Psoas muscle (tissue), 8 donors: ENCODE data around the gene INIP. TPM values are rescaled to one million over a fixed set of nuclear protein-coding genes. Genes with fewer than 3 reads are reported as not detected.

Source experiments
- ATAC-seq, 4 donors: fragments of 200-7000 bp; cut with Tn5 transposase; one replicate each; pipeline ENCODE4 v1.9.1; 2020; ENCODE audit warnings: moderate library complexity in 3 of 4, mild to moderate bottlenecking in 2 of 4
- DNase-seq, 2 donors: peaks; one replicate each; pipeline ENCODE4 v3.0.0-alpha.2; 2020
- H3K27ac ChIP-seq: fragments of 200-600 bp; one replicate; pipeline ENCODE4 v1.8.0; 2022
- H3K27me3 ChIP-seq, 3 donors: fragments of 200-600 bp in 1 of 3; one replicate each; pipeline versions ENCODE4 v1.6.1 to v1.8.0; 2013 to 2022; ENCODE audit warnings: low read length in 2 of 3, mild to moderate bottlenecking in 2 of 3, moderate library complexity in 1 of 3; ENCODE audit not compliant: insufficient read depth in 3 of 3
- H3K36me3 ChIP-seq, 2 donors: fragments of 200-600 bp in 1 of 2; one replicate each; pipeline versions ENCODE4 v1.6.1 to v1.8.0; 2013 to 2022; ENCODE audit warnings: low read depth in 1 of 2, mild to moderate bottlenecking in 1 of 2, moderate library complexity in 1 of 2; ENCODE audit not compliant: insufficient read depth in 1 of 2
- H3K4me1 ChIP-seq: fragments of 200-600 bp; one replicate; pipeline ENCODE4 v1.8.0; 2022
- H3K4me3 ChIP-seq: fragments of 200-600 bp; one replicate; pipeline ENCODE4 v1.8.0; 2022; ENCODE audit warnings: mild to moderate bottlenecking
- H3K9me3 ChIP-seq: fragments of 200-600 bp; one replicate; pipeline ENCODE4 v1.8.0; 2022
- CTCF ChIP-seq: fragments of 200-600 bp; IDR thresholded peaks from one replicate; pipeline ENCODE4 v1.8.0; 2022; ENCODE audit warnings: antibody characterized with exemption
- WGBS, 3 donors: extraction: QIAGEN DNeasy Blood & Tissue Kit; methylation state at CpG; one replicate each; pipeline versions ENCODE4 v1.1.6 to v1.1.7; 2013; 5-methylcytosine and 5-hydroxymethylcytosine counted together
- intact Hi-C, 2 donors: fragments of 100-400 bp; cut with DNase I; formaldehyde crosslinking; loops; one replicate each; pipeline versions ENCODE4 v1.11.0 to v1.14.2; 2022
- polyA plus RNA-seq, 3 donors: library from polyadenylated mRNA; stranded (reverse); fragments of 200-250 nt; gene quantifications; one replicate each; pipeline ENCODE4 v1.2.3, GENCODE V29; 2013
- total RNA-seq, 4 donors: library from RNA; stranded (reverse); fragmentation: NEBNext Ultra II Directional in 2 of 4; extraction: Animal tissue kit (Norgen Biotek cat#: 25700) in 2 of 4; gene quantifications; one replicate each; pipeline versions ENCODE4 v1.2.1 to v1.2.4, GENCODE V29; 2021 to 2023
- donor health status: healthy with polysubstance abuse.
- donor health status: DM: no; HTN: no; CAD: no; lungs with moderate emphysema.
- donor health status: Bipolar disorder and iron deficiency.
- donor health status: healthy.
- donor health status: DM: yes; HTN: yes; CAD: no.
- donor health status: DM: no; HTN: no; CAD: no.
- donor health status: DM: no; HTN: no; CAD: no.
- donor health status: DM: yes; HTN: yes; CAD: no.

The INIP gene
- total and polyA plus RNA-seq, 7 donors = 3.7 to 17.2 (median 9.1) TPM

GRCh38 chr9:112753725-112754124 is 35.8 kb upstream of the INIP start:
- DNase-seq = no peak
- peak overlapping the region; percentile 20 for H3K27ac ChIP-seq
- H3K4me3 ChIP-seq = no peak overlapping the region
- peaks cover 58% of the 10 kb centered on the region for H3K4me1 ChIP-seq
- no peak for TF ChIP-seq CTCF
- no peaks in the 10 kb centered on the region for H3K36me3 ChIP-seq
- no peaks in the 10 kb centered on the region for H3K9me3 ChIP-seq
- 80 to 90% (median 88%) methylated on average over 2 of the region's 2 CpGs for WGBS, 3 donors
- intact Hi-C loops = loop anchor here (5.0 kb wide), 4 partner anchors 36 to 371 kb away; partner anchors contain the start of genes INIP (in 2 of the 2) and HSDL2 (in 1 of the 2)
- no peaks in the 10 kb centered on the region for H3K27me3 ChIP-seq
- ATAC-seq = no peak

DNA sequence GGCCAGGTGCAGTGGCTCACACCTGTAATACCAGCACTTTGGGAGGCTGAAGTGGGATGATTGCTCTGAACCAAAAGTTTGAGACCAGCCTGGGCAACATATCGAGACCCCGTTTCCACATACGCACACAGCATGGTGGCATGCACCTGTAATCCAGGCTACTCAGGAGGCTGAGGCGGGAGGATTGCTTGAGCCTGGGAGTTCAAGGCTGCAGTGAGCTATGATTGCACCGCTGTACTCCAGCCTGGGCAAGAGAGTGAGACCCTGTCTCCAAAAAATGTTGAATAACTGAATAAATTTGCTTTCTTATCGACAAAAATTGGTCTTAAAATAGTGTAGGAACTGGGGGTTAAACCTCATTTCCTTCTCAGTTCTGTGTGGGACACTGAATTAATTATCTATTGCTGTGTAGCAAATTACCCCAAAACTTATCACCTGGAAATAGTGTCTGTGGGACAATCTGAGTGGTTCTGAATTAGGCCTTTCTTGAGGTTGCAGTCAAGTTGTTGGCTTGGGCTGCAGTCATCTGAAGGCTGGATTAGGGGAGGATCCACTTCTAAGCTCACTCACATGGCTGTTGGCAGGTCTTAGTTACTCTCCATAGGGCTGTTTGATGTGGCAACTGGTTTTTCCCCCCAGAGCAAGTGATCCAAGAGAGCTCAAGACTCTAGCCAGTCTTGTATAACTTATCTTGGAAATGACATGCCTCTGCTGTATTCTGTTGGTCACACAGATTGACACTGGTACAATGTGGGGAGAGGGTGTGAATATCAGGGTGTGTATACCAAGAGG is 34.6 kb upstream of the INIP start:
- Histone ChIP-seq H3K27ac (no peak overlapping the region), H3K9me3 (no peaks in the 10 kb centered on the region), H3K36me3 (no peaks in the 10 kb centered on the region), H3K4me3 (peak overlapping the region; percentile 98), H3K27me3 (no peaks in the 10 kb centered on the region), H3K4me1 (peaks cover 53% of the 10 kb centered on the region)
- DNase-seq (no peak), ATAC-seq (no peak)
- no peak for TF ChIP-seq CTCF
- 80 to 82% (median 81%) methylated on average over 6 of the region's 6 CpGs for WGBS, 3 donors
- intact Hi-C loops = loop anchor here (5.0 kb wide), 4 partner anchors 35 to 370 kb away; partner anchors contain the start of genes INIP (in 2 of the 2) and HSDL2 (in 1 of the 2)

GRCh38 chr9:112751056-112751795 is 33.3 kb upstream of the INIP start:
- Histone ChIP-seq H3K4me3 (peak overlapping the region; percentile 98), H3K27ac (peak overlapping the region; percentile 89), H3K4me1 (peaks cover 45% of the 10 kb centered on the region), H3K36me3 (no peaks in the 10 kb centered on the region), H3K9me3 (no peaks in the 10 kb centered on the region), H3K27me3 (no peaks in the 10 kb centered on the region)
- 0% methylated on average over 27 to 49 of the region's 49 CpGs for WGBS, 3 donors
- intact Hi-C loops = loop anchor here (5.0 kb wide), 4 partner anchors 34 to 369 kb away; partner anchors contain the start of genes INIP (in 2 of the 2) and HSDL2 (in 1 of the 2)
- DNase-seq = peak; percentile 46 to 60
- no peak for TF ChIP-seq CTCF
- peak; percentile 18 to 27 (median 22) for ATAC-seq

- Histone ChIP-seq H3K27ac (peak overlapping the region; percentile 89), H3K4me1 (peaks cover 40% of the 10 kb centered on the region), H3K9me3 (no peaks in the 10 kb centered on the region), H3K4me3 (peak overlapping the region; percentile 98), H3K36me3 (no peaks in the 10 kb centered on the region), H3K27me3 (no peaks in the 10 kb centered on the region)
- ATAC-seq (peak in 1 of 4 donors; percentile 34), DNase-seq (peak in 1 of 2 donors; percentile 68)
- TF ChIP-seq CTCF = no peak
- intact Hi-C loops = loop anchor here (5.0 kb wide), 4 partner anchors 33 to 368 kb away; partner anchors contain the start of genes INIP (in 2 of the 2) and HSDL2 (in 1 of the 2)
- 0 to 1% (median 0%) methylated on average over 4 to 50 of the region's 50 CpGs for WGBS, 3 donors
Measured at GRCh38 chr9:112750764-112751055, 32.8 kb upstream of the INIP start.
